GM19467 (cell line): ENCODE data around the gene ESR2.

Experiments used
- ATAC-seq: cut with Tn5 transposase; IDR thresholded peaks from one replicate; pipeline ENCODE4 v1.9.1; 2021; ENCODE audit warnings: mild to moderate bottlenecking, moderate library complexity; ENCODE audit not compliant: unreplicated experiment

ESR2 gene

GRCh38 chr14:64272019-64272418 is 22.2 kb downstream of the ESR2 start:
- ATAC-seq, result no peak

- no peak for ATAC-seq
Measured at GRCh38 chr14:64266239-64266638, 27.9 kb downstream of the ESR2 start.

DNA sequence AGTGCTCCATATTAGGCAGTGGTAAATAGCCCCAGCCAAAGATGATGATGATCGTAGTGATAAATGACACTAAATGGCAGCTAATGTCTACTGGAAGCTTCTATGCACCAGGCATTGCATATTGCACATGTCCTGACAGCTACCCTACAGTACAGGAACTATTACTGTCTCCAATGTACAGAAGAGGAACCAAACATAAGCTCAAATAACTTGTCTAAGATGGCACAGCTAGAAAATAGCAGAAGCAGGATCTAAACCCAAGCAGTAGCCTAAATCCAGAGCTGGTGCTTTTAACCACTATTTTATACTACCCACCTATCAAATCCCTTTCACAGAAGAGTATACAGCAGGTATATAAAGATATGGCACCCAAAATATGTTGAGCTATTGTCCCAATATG is 28.9 kb downstream of the ESR2 start:
- ATAC-seq, result no peak

DNA sequence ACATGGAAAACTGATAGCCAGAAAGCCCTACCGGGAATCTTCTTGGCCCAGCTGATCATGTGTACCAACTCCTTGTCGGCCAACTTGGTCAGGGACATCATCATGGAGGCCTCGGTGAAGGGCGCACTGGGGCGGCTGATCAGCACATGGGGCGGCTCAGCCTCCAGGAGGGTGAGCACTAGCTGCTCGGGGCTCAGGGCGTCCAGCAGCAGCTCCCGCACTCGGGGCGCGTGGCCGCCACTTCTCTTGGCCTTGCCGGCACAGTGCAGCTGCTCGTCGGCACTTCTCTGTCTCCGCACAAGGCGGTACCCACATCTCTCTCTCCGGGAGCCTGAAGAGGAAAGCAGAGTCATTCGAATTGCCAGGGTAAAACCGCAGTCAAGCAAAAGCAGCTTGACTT is 33.8 kb downstream of the ESR2 start:
- no peak for ATAC-seq

- no peak for ATAC-seq
Measured at GRCh38 chr14:64255756-64256155, 38.4 kb downstream of the ESR2 start.

DNA sequence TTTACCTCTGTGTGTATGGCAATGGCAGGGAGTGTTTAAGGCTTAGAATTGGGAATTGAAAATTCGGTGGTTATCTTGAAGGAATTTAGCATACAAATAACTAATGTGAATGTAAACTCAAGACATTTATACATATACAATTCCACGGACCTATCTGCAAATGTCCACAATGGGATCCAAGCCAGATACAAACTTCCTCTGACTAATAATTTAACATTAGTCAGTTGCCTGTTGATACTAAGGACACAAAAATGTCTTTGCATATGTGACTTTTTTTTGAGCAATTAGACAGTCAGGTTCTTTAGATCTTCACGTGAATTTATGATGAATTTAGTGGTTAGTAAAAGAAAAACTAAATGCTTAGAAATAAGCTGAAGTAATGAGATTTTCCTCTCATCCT is 40.5 kb downstream of the ESR2 start:
- ATAC-seq, result no peak

GRCh38 chr14:64249363-64249762 is 44.8 kb downstream of the ESR2 start:
- ATAC-seq, result no peak

GRCh38 chr14:64248689-64249088 is 45.5 kb downstream of the ESR2 start:
- ATAC-seq, result no peak

DNA sequence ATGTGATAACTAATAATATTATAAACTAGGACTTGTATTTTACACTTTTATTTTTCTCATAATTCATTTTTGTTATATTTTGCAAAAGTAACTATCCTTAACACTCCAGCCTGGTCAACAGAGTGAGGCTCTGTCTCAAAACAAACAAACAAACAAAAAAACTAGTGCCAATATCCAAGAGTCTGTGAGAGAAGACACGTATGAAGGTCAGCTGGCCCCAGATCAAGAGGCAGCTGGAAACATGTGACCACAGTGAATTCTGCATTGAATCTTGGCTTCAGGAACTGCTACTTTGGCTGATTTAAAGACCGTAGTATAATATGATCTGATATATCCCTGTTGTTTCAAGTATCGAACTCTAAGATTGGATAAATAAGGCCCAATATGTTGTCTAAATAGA is 47.0 kb downstream of the ESR2 start:
- ATAC-seq, result no peak

DNA sequence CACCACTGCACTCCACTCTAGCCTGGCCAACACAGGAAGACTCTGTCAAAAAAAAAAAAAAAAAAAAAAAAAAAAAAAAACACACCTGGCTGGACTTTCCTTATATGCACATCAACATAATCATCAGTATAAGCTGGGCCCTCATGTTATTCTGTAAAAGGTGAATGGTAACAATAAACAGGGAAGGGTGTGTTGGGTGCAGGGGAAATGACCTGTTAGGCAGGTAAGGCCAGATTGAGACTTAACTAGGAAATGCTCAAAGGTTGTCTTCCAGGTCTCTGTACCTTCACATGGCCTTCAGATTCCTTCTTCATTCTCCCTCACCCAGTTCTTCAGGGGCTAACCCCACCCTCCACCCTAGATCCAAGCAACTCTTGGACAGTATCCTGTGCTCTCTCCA is 47.5 kb downstream of the ESR2 start:
- ATAC-seq, result no peak

DNA sequence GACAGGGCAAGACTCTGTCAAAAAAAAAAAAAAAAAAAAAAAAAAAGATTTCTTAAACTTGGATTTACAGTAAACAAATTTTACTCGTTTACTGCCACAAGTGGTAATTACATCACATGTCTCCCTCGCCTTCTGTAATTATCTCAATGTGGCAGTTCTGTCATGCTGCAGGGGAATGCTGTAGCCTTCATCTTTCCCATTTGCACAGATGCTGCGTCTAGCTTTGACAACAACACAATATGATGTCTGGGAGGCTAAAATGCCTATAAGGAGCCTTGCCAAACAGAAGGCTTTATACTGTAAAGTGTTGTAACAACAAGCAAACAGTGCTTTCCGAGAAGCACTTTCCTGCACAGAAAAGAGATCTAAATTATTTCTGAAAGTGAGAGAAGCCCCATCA is 48.7 kb downstream of the ESR2 start:
- ATAC-seq, result no peak

DNA sequence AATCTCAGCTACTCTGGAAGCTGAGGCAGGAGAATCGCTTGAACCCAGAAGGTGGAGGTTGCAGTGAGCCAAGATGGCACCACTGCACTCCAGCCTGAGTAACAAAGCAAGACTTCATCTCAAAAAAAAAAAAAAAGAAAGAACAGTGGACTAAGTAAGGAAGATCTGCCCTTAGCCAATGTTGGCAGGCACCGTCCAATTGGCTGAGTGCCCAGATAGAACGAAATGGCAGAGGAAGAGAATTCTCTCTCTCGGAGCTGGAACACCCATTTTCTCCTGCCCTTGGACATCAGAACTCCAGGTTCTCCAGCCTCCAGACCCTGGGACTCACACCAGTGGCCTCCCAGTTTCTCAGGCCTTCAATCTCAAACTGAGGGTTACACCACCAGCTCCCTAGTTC is 49.9 kb downstream of the ESR2 start:
- no peak for ATAC-seq

DNA sequence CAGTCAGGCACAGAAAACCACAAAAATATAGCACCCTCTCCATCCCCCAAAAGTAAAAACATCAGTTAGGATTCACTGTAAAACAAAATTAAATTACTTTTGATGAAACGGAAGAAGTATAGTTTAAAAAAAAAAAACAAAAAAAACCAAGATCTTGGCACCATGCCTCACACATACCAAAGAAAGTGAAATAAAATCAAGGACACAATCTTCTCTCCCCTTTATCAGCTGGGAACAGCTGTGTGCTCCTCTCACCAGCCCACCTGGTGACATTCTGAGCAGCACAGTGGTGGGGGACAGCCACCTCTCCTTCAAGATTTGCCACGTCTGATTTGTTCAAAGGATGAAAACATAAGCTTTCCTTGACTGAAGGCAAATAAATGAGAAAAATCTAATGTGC is 55.5 kb downstream of the ESR2 start:
- no peak for ATAC-seq

- no peak for ATAC-seq
Measured at GRCh38 chr14:64238049-64238448, 56.1 kb downstream of the ESR2 start.

DNA sequence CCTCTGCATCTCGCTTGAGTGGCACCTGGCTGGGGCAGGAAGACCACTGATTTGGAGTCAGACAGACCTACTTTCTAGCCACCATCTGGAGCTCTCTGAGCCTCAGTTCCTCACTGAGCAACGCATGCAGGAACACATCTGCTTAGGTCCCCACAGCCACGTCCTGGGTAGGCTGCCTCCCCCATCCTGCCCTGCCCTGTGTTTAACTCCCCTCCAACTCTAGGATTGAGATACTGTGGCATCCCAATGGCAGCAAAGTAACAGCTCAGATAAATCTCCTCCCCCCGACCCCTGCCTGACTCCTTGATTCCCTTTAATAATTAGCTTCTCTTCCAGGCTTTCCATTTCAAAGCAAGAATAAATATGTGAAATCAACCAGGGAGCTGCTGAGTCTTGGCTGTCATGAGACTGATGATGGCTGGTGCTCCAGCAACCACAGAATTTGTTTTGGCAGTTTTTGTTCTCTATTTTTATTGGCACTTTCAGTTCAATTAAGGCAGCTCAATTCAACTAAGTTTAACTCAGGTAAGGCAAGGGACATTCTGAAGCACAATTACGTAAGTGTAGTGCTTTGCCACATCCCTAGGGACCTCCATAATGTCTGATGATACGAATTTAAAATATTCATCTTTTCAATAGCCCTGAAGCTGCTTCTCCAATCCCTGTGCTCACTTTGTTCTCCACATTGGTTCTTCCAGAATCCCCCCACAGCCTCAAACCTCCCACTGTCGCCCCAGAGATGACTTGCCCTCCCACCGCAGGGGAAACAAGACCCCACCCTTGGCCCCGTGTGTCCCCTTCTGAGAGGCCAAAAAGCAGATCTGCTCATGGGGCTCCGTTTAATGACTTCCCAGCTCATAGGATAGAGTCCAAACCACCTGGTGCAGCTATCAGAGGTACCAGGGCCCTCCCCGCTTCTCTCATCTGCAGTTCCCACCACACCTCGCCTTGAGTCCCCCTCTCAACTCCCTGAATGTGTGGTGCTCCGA is 58.2 kb downstream of the ESR2 start:
- peak; percentile 61 for ATAC-seq

- peak; percentile 3 for ATAC-seq
Measured at GRCh38 chr14:64234877-64235651, 59.1 kb downstream of the ESR2 start.

GRCh38 chr14:64233531-64234190 is 60.5 kb downstream of the ESR2 start:
- no peak for ATAC-seq

GRCh38 chr14:64232944-64233343 is 61.2 kb downstream of the ESR2 start:
- ATAC-seq, result no peak

GRCh38 chr14:64232095-64232838 is 61.9 kb downstream of the ESR2 start:
- ATAC-seq, result no peak

GRCh38 chr14:64229489-64229888 is 64.7 kb downstream of the ESR2 start:
- no peak for ATAC-seq

DNA sequence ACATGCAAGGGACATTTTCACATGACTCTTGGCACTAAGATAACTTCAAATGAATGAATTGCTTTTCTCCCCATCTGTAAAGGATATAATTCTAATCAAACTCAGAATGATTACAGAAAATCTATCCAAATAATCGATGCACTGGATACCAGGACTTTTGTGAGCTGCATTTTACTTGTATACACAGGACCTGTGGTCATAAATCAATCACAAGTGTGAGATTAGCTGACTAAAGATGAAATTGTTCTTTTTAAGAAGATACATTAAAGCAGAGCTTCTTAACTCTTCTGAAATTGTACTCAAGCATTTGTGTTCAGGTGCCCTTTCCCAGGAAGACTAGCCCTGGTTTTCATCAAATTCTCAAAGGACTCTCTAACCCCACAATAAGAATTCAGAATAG is 66.3 kb downstream of the ESR2 start:
- ATAC-seq, result no peak
